ENCODE data around the gene FANCI.

DNA sequence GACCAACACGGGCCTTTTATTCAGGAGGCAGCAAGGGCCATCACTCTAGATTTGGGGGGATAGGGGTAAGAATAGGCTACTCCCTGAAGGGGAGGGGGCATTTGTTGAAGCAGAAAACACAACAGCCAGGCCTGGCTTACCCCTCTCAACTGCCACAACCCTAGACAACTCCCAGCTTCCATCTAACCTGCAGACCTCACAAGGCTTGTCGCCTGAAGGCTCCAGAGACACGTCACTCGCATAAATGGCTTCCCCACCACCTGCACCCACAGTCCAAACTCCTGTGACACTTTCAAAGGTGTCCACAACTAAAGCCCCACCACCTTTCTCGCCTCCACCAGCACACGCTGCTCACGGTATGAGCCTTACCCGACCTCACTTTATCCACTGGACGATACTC, 75.9 kb downstream of the FANCI start:
- TF ChIP-seq, protein P1, sequence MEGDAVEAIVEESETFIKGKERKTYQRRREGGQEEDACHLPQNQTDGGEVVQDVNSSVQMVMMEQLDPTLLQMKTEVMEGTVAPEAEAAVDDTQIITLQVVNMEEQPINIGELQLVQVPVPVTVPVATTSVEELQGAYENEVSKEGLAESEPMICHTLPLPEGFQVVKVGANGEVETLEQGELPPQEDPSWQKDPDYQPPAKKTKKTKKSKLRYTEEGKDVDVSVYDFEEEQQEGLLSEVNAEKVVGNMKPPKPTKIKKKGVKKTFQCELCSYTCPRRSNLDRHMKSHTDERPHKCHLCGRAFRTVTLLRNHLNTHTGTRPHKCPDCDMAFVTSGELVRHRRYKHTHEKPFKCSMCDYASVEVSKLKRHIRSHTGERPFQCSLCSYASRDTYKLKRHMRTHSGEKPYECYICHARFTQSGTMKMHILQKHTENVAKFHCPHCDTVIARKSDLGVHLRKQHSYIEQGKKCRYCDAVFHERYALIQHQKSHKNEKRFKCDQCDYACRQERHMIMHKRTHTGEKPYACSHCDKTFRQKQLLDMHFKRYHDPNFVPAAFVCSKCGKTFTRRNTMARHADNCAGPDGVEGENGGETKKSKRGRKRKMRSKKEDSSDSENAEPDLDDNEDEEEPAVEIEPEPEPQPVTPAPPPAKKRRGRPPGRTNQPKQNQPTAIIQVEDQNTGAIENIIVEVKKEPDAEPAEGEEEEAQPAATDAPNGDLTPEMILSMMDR (IDR thresholded peaks at IDR 0.05): no peak
- TF ChIP-seq POLR2A (IDR thresholded peaks at IDR 0.05): no peak

Data from body of pancreas (tissue), 4 donors.